Measurements from ENCODE around the gene TMED6.
A peak's percentile ranks its signal among the peaks of the same experiment; 100 is the strongest.
"Not testable (repeated sequence)": the region's sequence is repeated elsewhere in the genome, so short reads cannot be mapped to it uniquely, and the experiment has no call there.

Gene TMED6

GRCh38 chr16:69351309-69352027, at the start of gene TMED6:
TSS of gene TMED6 (minus strand) at chr16:69351786. CDS start at chr16:69351753, 33 bp downstream.
- DNase-seq = peak; percentile 73

GRCh38 chr16:69399361-69399760, 47.8 kb upstream of the TMED6 start:
- no peak for DNase-seq

- DNase-seq = peak; percentile 14
These were observed 46.4 kb upstream of the TMED6 start for GRCh38 chr16:69397821-69398521.

GRCh38 chr16:69396187-69397061, 44.8 kb upstream of the TMED6 start:
- DNase-seq = peak; percentile 82

GRCh38 chr16:69395859-69396186, 44.2 kb upstream of the TMED6 start:
- no peak for DNase-seq

- peak; percentile 46 for DNase-seq
These were observed 42.6 kb upstream of the TMED6 start for GRCh38 chr16:69393898-69394849.

- DNase-seq = no peak
These were observed 35.0 kb upstream of the TMED6 start for GRCh38 chr16:69386596-69386995.

GRCh38 chr16:69384974-69385373, 33.4 kb upstream of the TMED6 start:
- DNase-seq = no peak

- no peak for DNase-seq
These were observed 30.8 kb upstream of the TMED6 start for GRCh38 chr16:69382421-69382820.

GRCh38 chr16:69381231-69381630, 29.6 kb upstream of the TMED6 start:
- no peak for DNase-seq

- no peak for DNase-seq
These were observed 27.2 kb upstream of the TMED6 start for GRCh38 chr16:69378760-69379159.

- DNase-seq = no peak
These were observed 26.4 kb upstream of the TMED6 start for GRCh38 chr16:69378036-69378435.

- DNase-seq = no peak
These were observed 24.9 kb upstream of the TMED6 start for GRCh38 chr16:69376393-69377059.

- DNase-seq = no peak
These were observed 21.4 kb upstream of the TMED6 start for GRCh38 chr16:69373019-69373418.

- no peak for DNase-seq
These were observed 20.0 kb upstream of the TMED6 start for GRCh38 chr16:69371564-69371963.

- DNase-seq = no peak
These were observed 17.3 kb upstream of the TMED6 start for GRCh38 chr16:69368866-69369265.

- no peak for DNase-seq
These were observed 16.4 kb upstream of the TMED6 start for GRCh38 chr16:69367980-69368379.

- no peak for DNase-seq
These were observed 14.8 kb upstream of the TMED6 start for GRCh38 chr16:69366431-69366830.

- no peak for DNase-seq
These were observed 14.3 kb upstream of the TMED6 start for GRCh38 chr16:69365901-69366300.

- no peak for DNase-seq
These were observed 12.5 kb upstream of the TMED6 start for GRCh38 chr16:69364088-69364487.

- DNase-seq = no peak
These were observed 11.7 kb upstream of the TMED6 start for GRCh38 chr16:69363281-69363717.

GRCh38 chr16:69360070-69360469, 8.5 kb upstream of the TMED6 start:
- DNase-seq = not testable (repeated sequence)
